ENCODE data around the gene SBF2.
A peak's percentile ranks its signal among the peaks of the same experiment; 100 is the strongest.
"Not testable (repeated sequence)": the region's sequence is repeated elsewhere in the genome, so short reads cannot be mapped to it uniquely, and the experiment has no call there.

SBF2 gene

GRCh38 chr11:9759519-9760192, 534.4 kb downstream of the SBF2 start:
- DNase-seq: peak; percentile 83 to 85

- peak; percentile 41 to 46 for DNase-seq
Measured at GRCh38 chr11:9758637-9759518, 535.1 kb downstream of the SBF2 start.

- peak; percentile 89 to 95 for DNase-seq
Measured at GRCh38 chr11:9757809-9758636, 536.0 kb downstream of the SBF2 start.

- DNase-seq: no peak
Measured at GRCh38 chr11:9756878-9757277, 537.1 kb downstream of the SBF2 start.

GRCh38 chr11:9756461-9756860, 537.6 kb downstream of the SBF2 start:
- DNase-seq: no peak

GRCh38 chr11:9755561-9756185, 538.3 kb downstream of the SBF2 start:
- no peak for DNase-seq

- DNase-seq: no peak
Measured at GRCh38 chr11:9754010-9754471, 540.0 kb downstream of the SBF2 start.

- no peak for DNase-seq
Measured at GRCh38 chr11:9753021-9753420, 541.0 kb downstream of the SBF2 start.

- no peak for DNase-seq
Measured at GRCh38 chr11:9752091-9752490, 541.9 kb downstream of the SBF2 start.

GRCh38 chr11:9750551-9750950, 543.5 kb downstream of the SBF2 start:
- DNase-seq: no peak

- peak; percentile 35 to 41 for DNase-seq
Measured at GRCh38 chr11:9748361-9748970, 545.6 kb downstream of the SBF2 start.

- no peak for DNase-seq
Measured at GRCh38 chr11:9747828-9748227, 546.2 kb downstream of the SBF2 start.

- DNase-seq: no peak
Measured at GRCh38 chr11:9747229-9747628, 546.8 kb downstream of the SBF2 start.

GRCh38 chr11:9745411-9746211, 548.4 kb downstream of the SBF2 start:
- DNase-seq: no peak

- not testable (repeated sequence) for DNase-seq
Measured at GRCh38 chr11:9743512-9743911, 550.5 kb downstream of the SBF2 start.

- DNase-seq: no peak
Measured at GRCh38 chr11:9741260-9741659, 552.8 kb downstream of the SBF2 start.

GRCh38 chr11:9740202-9740883, 553.7 kb downstream of the SBF2 start:
- no peak for DNase-seq

GRCh38 chr11:9739123-9739900, 554.7 kb downstream of the SBF2 start:
- DNase-seq: no peak

- DNase-seq: no peak
Measured at GRCh38 chr11:9738707-9739106, 555.3 kb downstream of the SBF2 start.

- no peak for DNase-seq
Measured at GRCh38 chr11:9738116-9738515, 555.9 kb downstream of the SBF2 start.

Data from stimulated activated CD4-positive, alpha-beta T cell treated with anti-CD3 and anti-CD28 coated beads, Interleukin-2, amount 100 ng/mL, for 48 hours (primary cell).